Stimulated activated CD4-positive, alpha-beta T cell treated with anti-CD3 and anti-CD28 coated beads, Interleukin-2, amount 100 ng/mL, for 4 hours (primary cell): ENCODE data around the gene TMEM115.

Experiments
- DNase-seq: peaks from one replicate; pipeline ENCODE4 v3.0.0-alpha.2; 2020; ENCODE audit warnings: low read depth

Gene TMEM115

GRCh38 chr3:50334339-50335075 lies 24.8 kb downstream of the TMEM115 start:
- no peak for DNase-seq

- no peak for DNase-seq
Measured at GRCh38 chr3:50333744-50334328, 25.5 kb downstream of the TMEM115 start.

GRCh38 chr3:50331364-50331907 lies 27.9 kb downstream of the TMEM115 start:
- DNase-seq: no peak

GRCh38 chr3:50330330-50330729 lies 29.0 kb downstream of the TMEM115 start:
- DNase-seq: no peak

GRCh38 chr3:50327943-50328691 lies 31.2 kb downstream of the TMEM115 start, which contains the start of gene TUSC2:
Gene TUSC2, minus strand, starts transcription at chr3:50328223. Its CDS starts 124 bp downstream, at chr3:50328099.
- peak; percentile 91 for DNase-seq

- DNase-seq: no peak
Measured at GRCh38 chr3:50327129-50327528, 32.2 kb downstream of the TMEM115 start.

GRCh38 chr3:50326182-50326541 lies 33.2 kb downstream of the TMEM115 start:
- no peak for DNase-seq

- DNase-seq: no peak
Measured at GRCh38 chr3:50325497-50326181, 33.7 kb downstream of the TMEM115 start.

- no peak for DNase-seq
Measured at GRCh38 chr3:50325113-50325480, 34.2 kb downstream of the TMEM115 start.

GRCh38 chr3:50324351-50325112 lies 34.8 kb downstream of the TMEM115 start:
- peak; percentile 41 for DNase-seq

- DNase-seq: no peak
Measured at GRCh38 chr3:50323614-50324199, 35.6 kb downstream of the TMEM115 start.

- no peak for DNase-seq
Measured at GRCh38 chr3:50323092-50323600, 36.2 kb downstream of the TMEM115 start.

GRCh38 chr3:50322386-50323091 lies 36.8 kb downstream of the TMEM115 start, which contains the start of gene HYAL2:
Gene HYAL2, minus strand, starts transcription at chr3:50322745. Its CDS starts 2,256 bp downstream, at chr3:50320489.
- no peak for DNase-seq

GRCh38 chr3:50322115-50322385 lies 37.3 kb downstream of the TMEM115 start:
- DNase-seq: no peak

GRCh38 chr3:50321336-50322114 lies 37.8 kb downstream of the TMEM115 start:
- peak; percentile 73 for DNase-seq

- peak; percentile 57 for DNase-seq
Measured at GRCh38 chr3:50320853-50321335, 38.4 kb downstream of the TMEM115 start.

- no peak for DNase-seq
Measured at GRCh38 chr3:50319894-50320625, 39.3 kb downstream of the TMEM115 start.

- DNase-seq: no peak
Measured at GRCh38 chr3:50319181-50319893, 40.0 kb downstream of the TMEM115 start.
